Measurements from ENCODE around the gene CALM3.

DNA sequence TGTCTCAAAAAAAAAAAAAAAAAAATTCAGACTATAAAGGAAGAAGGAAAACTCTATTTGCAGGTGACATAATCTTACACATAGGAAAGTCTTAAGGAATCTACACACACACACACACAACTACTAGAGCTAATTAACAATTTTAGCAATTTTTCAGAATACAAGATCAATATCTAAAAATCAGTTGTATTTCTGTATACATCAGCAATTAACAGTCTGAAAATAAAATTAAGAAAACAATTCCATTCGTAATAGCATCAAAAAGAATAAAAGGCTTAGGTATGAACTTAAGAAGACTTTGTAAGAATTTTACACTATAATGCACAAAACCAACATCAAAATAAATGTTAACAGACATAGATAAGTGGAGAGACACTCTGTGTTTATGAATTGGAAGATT lies 15.6 kb upstream of the CALM3 start:
- TF ChIP-seq, protein P1, sequence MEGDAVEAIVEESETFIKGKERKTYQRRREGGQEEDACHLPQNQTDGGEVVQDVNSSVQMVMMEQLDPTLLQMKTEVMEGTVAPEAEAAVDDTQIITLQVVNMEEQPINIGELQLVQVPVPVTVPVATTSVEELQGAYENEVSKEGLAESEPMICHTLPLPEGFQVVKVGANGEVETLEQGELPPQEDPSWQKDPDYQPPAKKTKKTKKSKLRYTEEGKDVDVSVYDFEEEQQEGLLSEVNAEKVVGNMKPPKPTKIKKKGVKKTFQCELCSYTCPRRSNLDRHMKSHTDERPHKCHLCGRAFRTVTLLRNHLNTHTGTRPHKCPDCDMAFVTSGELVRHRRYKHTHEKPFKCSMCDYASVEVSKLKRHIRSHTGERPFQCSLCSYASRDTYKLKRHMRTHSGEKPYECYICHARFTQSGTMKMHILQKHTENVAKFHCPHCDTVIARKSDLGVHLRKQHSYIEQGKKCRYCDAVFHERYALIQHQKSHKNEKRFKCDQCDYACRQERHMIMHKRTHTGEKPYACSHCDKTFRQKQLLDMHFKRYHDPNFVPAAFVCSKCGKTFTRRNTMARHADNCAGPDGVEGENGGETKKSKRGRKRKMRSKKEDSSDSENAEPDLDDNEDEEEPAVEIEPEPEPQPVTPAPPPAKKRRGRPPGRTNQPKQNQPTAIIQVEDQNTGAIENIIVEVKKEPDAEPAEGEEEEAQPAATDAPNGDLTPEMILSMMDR (CRISPR knock-in tag; IDR thresholded peaks at IDR 0.05) = no peak
- TF ChIP-seq SMC3 (IDR thresholded peaks at IDR 0.05; ENCODE audit: low read length) (no peak), TCF7 (IDR thresholded peaks at IDR 0.05; ENCODE audit: low read depth) (no peak), ZNF274 (CRISPR knock-in tag; IDR thresholded peaks at IDR 0.05) (no peak), NKX3-1 (CRISPR knock-in tag; IDR thresholded peaks at IDR 0.05) (no peak), ZNF644 (CRISPR knock-in tag; IDR thresholded peaks at IDR 0.05; ENCODE audit: low read depth) (no peak)
- TF ChIP-seq, protein P2, sequence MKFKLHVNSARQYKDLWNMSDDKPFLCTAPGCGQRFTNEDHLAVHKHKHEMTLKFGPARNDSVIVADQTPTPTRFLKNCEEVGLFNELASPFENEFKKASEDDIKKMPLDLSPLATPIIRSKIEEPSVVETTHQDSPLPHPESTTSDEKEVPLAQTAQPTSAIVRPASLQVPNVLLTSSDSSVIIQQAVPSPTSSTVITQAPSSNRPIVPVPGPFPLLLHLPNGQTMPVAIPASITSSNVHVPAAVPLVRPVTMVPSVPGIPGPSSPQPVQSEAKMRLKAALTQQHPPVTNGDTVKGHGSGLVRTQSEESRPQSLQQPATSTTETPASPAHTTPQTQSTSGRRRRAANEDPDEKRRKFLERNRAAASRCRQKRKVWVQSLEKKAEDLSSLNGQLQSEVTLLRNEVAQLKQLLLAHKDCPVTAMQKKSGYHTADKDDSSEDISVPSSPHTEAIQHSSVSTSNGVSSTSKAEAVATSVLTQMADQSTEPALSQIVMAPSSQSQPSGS (CRISPR knock-in tag; IDR thresholded peaks at IDR 0.05) = no peak
- TF ChIP-seq, protein P3, sequence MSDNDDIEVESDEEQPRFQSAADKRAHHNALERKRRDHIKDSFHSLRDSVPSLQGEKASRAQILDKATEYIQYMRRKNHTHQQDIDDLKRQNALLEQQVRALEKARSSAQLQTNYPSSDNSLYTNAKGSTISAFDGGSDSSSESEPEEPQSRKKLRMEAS (IDR thresholded peaks at IDR 0.05) = no peak

All from HepG2 (cell line).